DOHH2 (cell line): ENCODE measurements around the gene CFTR.

Experiments
- CTCF ChIP-seq: fragments of 200-600 bp; sonication (generic); IDR thresholded peaks from one replicate; pipeline ENCODE4 v1.5.1; 2014; ENCODE audit warnings: antibody characterized with exemption, mild to moderate bottlenecking, low read depth, low read length; ENCODE audit not compliant: poor library complexity, severe bottlenecking
- EZH2phosphoT487 ChIP-seq: fragments of 200-600 bp; sonication (generic); IDR thresholded peaks from 2 replicates; pipeline ENCODE4 v1.6.1; 2017; ENCODE audit warnings: borderline replicate concordance, mild to moderate bottlenecking, antibody characterized with exemption, low read length, moderate library complexity, mixed read lengths

GRCh38 chr7:117588352-117588794 is 108.5 kb downstream of the CFTR start:
- TF ChIP-seq CTCF (no peak), EZH2phosphoT487 (no peak)
